ENCODE results near the gene SFT2D3. TPM values are rescaled to one million over a fixed set of nuclear protein-coding genes. Genes with fewer than 3 reads are reported as not detected.

Gene SFT2D3
- total RNA-seq: 14.8 TPM

- H3K4me3 ChIP-seq (ENCODE audit: low read length): peak within 1 kb of the TSS; percentile 82
- H3K9me3 ChIP-seq (ENCODE audit: low read depth, low read length): no peaks in the 10 kb centered on the region
- peaks cover 42% of the 10 kb centered on the region for H3K4me1 ChIP-seq (ENCODE audit: insufficient read depth, low read length)
- H3K27me3 ChIP-seq (ENCODE audit: insufficient read depth, low read length): no peaks in the 10 kb centered on the region
Observed at GRCh38 chr2:127701193-127701650, at the start of gene SFT2D3. Gene SFT2D3, plus strand, starts transcription at chr2:127701497. Its CDS starts 32 bp downstream, at chr2:127701529.

GRCh38 chr2:127651971-127652550 is 49.2 kb upstream of the SFT2D3 start:
- H3K27me3 ChIP-seq (ENCODE audit: insufficient read depth, low read length): no peaks in the 10 kb centered on the region
- H3K4me1 ChIP-seq (ENCODE audit: insufficient read depth, low read length): peaks cover 10% of the 10 kb centered on the region
- H3K4me3 ChIP-seq (ENCODE audit: low read length): no peak overlapping the region
- H3K9me3 ChIP-seq (ENCODE audit: low read depth, low read length): no peaks in the 10 kb centered on the region

- peaks cover 9% of the 10 kb centered on the region for H3K4me1 ChIP-seq (ENCODE audit: insufficient read depth, low read length)
- no peaks in the 10 kb centered on the region for H3K9me3 ChIP-seq (ENCODE audit: low read depth, low read length)
- no peak overlapping the region for H3K4me3 ChIP-seq (ENCODE audit: low read length)
- H3K27me3 ChIP-seq (ENCODE audit: insufficient read depth, low read length): no peaks in the 10 kb centered on the region
Observed at GRCh38 chr2:127652786-127653357, 48.4 kb upstream of the SFT2D3 start.

GRCh38 chr2:127653421-127654083 is 47.7 kb upstream of the SFT2D3 start:
- H3K9me3 ChIP-seq (ENCODE audit: low read depth, low read length): no peaks in the 10 kb centered on the region
- H3K4me1 ChIP-seq (ENCODE audit: insufficient read depth, low read length): peaks cover 9% of the 10 kb centered on the region
- H3K27me3 ChIP-seq (ENCODE audit: insufficient read depth, low read length): no peaks in the 10 kb centered on the region
- H3K4me3 ChIP-seq (ENCODE audit: low read length): no peak overlapping the region

GRCh38 chr2:127654084-127654837 is 47.0 kb upstream of the SFT2D3 start:
- no peak overlapping the region for H3K4me3 ChIP-seq (ENCODE audit: low read length)

GRCh38 chr2:127654838-127655175 is 46.5 kb upstream of the SFT2D3 start:
- Histone ChIP-seq H3K4me1 (ENCODE audit: insufficient read depth, low read length) (no peaks in the 10 kb centered on the region), H3K27me3 (ENCODE audit: insufficient read depth, low read length) (no peaks in the 10 kb centered on the region), H3K9me3 (ENCODE audit: low read depth, low read length) (no peaks in the 10 kb centered on the region)

More at GRCh38 chr2:127654084-127654837, 47.0 kb upstream of the SFT2D3 start:
- Histone ChIP-seq H3K4me1 (ENCODE audit: insufficient read depth, low read length) (peaks cover 5% of the 10 kb centered on the region), H3K9me3 (ENCODE audit: low read depth, low read length) (no peaks in the 10 kb centered on the region), H3K27me3 (ENCODE audit: insufficient read depth, low read length) (no peaks in the 10 kb centered on the region)

GRCh38 chr2:127655209-127656073 is 45.9 kb upstream of the SFT2D3 start:
- Histone ChIP-seq H3K4me1 (ENCODE audit: insufficient read depth, low read length) (no peaks in the 10 kb centered on the region), H3K9me3 (ENCODE audit: low read depth, low read length) (no peaks in the 10 kb centered on the region), H3K4me3 (ENCODE audit: low read length) (no peak overlapping the region), H3K27me3 (ENCODE audit: insufficient read depth, low read length) (no peaks in the 10 kb centered on the region)

More at GRCh38 chr2:127654838-127655175, 46.5 kb upstream of the SFT2D3 start:
- no peak overlapping the region for H3K4me3 ChIP-seq (ENCODE audit: low read length)

- H3K4me1 ChIP-seq (ENCODE audit: insufficient read depth, low read length): no peaks in the 10 kb centered on the region
- no peaks in the 10 kb centered on the region for H3K27me3 ChIP-seq (ENCODE audit: insufficient read depth, low read length)
- H3K4me3 ChIP-seq (ENCODE audit: low read length): no peak overlapping the region
- H3K9me3 ChIP-seq (ENCODE audit: low read depth, low read length): no peaks in the 10 kb centered on the region
Observed at GRCh38 chr2:127656569-127657231, 44.6 kb upstream of the SFT2D3 start.

GRCh38 chr2:127657232-127657595 is 44.1 kb upstream of the SFT2D3 start:
- Histone ChIP-seq H3K4me3 (ENCODE audit: low read length) (no peak overlapping the region), H3K4me1 (ENCODE audit: insufficient read depth, low read length) (no peaks in the 10 kb centered on the region), H3K27me3 (ENCODE audit: insufficient read depth, low read length) (no peaks in the 10 kb centered on the region), H3K9me3 (ENCODE audit: low read depth, low read length) (no peaks in the 10 kb centered on the region)

- Histone ChIP-seq H3K4me3 (ENCODE audit: low read length) (no peak overlapping the region), H3K9me3 (ENCODE audit: low read depth, low read length) (no peaks in the 10 kb centered on the region), H3K4me1 (ENCODE audit: insufficient read depth, low read length) (no peaks in the 10 kb centered on the region), H3K27me3 (ENCODE audit: insufficient read depth, low read length) (peaks cover 4% of the 10 kb centered on the region)
Observed at GRCh38 chr2:127658146-127658545, 43.2 kb upstream of the SFT2D3 start.

- peaks cover 11% of the 10 kb centered on the region for H3K27me3 ChIP-seq (ENCODE audit: insufficient read depth, low read length)
- no peaks in the 10 kb centered on the region for H3K4me1 ChIP-seq (ENCODE audit: insufficient read depth, low read length)
- no peak overlapping the region for H3K4me3 ChIP-seq (ENCODE audit: low read length)
- H3K9me3 ChIP-seq (ENCODE audit: low read depth, low read length): no peaks in the 10 kb centered on the region
Observed at GRCh38 chr2:127658641-127659407, 42.5 kb upstream of the SFT2D3 start.

GRCh38 chr2:127659408-127660290 is 41.6 kb upstream of the SFT2D3 start:
- no peaks in the 10 kb centered on the region for H3K4me1 ChIP-seq (ENCODE audit: insufficient read depth, low read length)
- no peaks in the 10 kb centered on the region for H3K9me3 ChIP-seq (ENCODE audit: low read depth, low read length)
- no peak overlapping the region for H3K4me3 ChIP-seq (ENCODE audit: low read length)
- H3K27me3 ChIP-seq (ENCODE audit: insufficient read depth, low read length): peaks cover 15% of the 10 kb centered on the region

- no peak overlapping the region for H3K4me3 ChIP-seq (ENCODE audit: low read length)
- H3K4me1 ChIP-seq (ENCODE audit: insufficient read depth, low read length): no peaks in the 10 kb centered on the region
- H3K9me3 ChIP-seq (ENCODE audit: low read depth, low read length): no peaks in the 10 kb centered on the region
- peaks cover 21% of the 10 kb centered on the region for H3K27me3 ChIP-seq (ENCODE audit: insufficient read depth, low read length)
Observed at GRCh38 chr2:127660291-127660578, 41.1 kb upstream of the SFT2D3 start.

Data from mononuclear cell (primary cell).